MM.1S (cell line): Measurements from ENCODE around the gene LAMA3.

Experiments used
- CTCF ChIP-seq: fragments of 300-600 bp; sonication (generic); IDR thresholded peaks from 2 replicates; pipeline ENCODE4 v1.5.1; 2016; ENCODE audit warnings: antibody characterized with exemption, low read length, mixed read lengths
- EZH2 ChIP-seq: fragments of 300-600 bp; sonication (generic); optimal IDR thresholded peaks from 2 replicates; pipeline ENCODE3; 2017; ENCODE audit warnings: low read depth, mild to moderate bottlenecking, antibody characterized with exemption, low read length, mixed read lengths

- TF ChIP-seq CTCF (no peak), EZH2 (no peak)
These were observed 135.0 kb downstream of the LAMA3 start for GRCh38 chr18:23824240-23824639.
